OCI-LY7 (cell line): ENCODE data around the gene EFCAB11.

Experiments
- EZH2phosphoT487 ChIP-seq: fragments of 200-600 bp; sonication (generic); IDR thresholded peaks from 2 replicates; pipeline ENCODE4 v1.6.1; 2018; ENCODE audit warnings: low read depth, borderline replicate concordance, mild to moderate bottlenecking, mixed run types, antibody characterized with exemption, low read length, moderate library complexity, mixed read lengths
- TF ChIP-seq, protein P1 (sequence below): fragments of 200-600 bp; sonication (generic); conservative IDR thresholded peaks from 2 replicates; pipeline ENCODE4 v1.5.1; 2014; ENCODE audit warnings: mild to moderate bottlenecking, antibody characterized with exemption, low read length, moderate library complexity, mixed read lengths

DNA sequence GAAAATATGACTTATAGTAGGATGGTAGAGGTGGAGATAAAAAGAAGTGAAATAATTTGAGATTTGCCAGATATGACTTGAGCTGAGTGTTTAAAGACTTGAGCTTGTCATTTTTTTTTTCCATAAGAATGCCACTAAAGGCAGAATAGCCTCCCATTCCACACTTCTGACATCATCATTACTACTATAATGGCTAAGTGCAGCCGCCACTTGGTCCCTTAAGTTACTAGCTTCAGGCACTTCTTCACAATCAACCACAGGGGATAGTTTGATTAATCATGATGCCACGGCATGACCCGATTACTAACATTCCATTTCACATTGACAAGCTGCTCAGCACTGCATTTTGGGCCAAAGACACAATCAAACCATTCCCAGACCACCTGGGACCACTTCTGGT is 127.9 kb downstream of the EFCAB11 start:
- TF ChIP-seq, protein P1, sequence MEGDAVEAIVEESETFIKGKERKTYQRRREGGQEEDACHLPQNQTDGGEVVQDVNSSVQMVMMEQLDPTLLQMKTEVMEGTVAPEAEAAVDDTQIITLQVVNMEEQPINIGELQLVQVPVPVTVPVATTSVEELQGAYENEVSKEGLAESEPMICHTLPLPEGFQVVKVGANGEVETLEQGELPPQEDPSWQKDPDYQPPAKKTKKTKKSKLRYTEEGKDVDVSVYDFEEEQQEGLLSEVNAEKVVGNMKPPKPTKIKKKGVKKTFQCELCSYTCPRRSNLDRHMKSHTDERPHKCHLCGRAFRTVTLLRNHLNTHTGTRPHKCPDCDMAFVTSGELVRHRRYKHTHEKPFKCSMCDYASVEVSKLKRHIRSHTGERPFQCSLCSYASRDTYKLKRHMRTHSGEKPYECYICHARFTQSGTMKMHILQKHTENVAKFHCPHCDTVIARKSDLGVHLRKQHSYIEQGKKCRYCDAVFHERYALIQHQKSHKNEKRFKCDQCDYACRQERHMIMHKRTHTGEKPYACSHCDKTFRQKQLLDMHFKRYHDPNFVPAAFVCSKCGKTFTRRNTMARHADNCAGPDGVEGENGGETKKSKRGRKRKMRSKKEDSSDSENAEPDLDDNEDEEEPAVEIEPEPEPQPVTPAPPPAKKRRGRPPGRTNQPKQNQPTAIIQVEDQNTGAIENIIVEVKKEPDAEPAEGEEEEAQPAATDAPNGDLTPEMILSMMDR, result no peak
- TF ChIP-seq EZH2phosphoT487, result no peak
